Natural killer cell (primary cell): Measurements from ENCODE around the gene NUDCD2. TPM values are rescaled to one million over a fixed set of nuclear protein-coding genes. Genes with fewer than 3 reads are reported as not detected.
A peak's percentile ranks its signal among the peaks of the same experiment; 100 is the strongest.
"Not testable (repeated sequence)": the region's sequence is repeated elsewhere in the genome, so short reads cannot be mapped to it uniquely, and the experiment has no call there.

Experiments used
- ATAC-seq, 3 donors: fragments of 150-1000 bp in 2 of 3; fragments of 200-7000 bp in 1 of 3; cut with Tn5 transposase; 1 replicate in 1 of 3; 2 replicates in 2 of 3; pipeline ENCODE4 v1.10.0; 2021; ENCODE audit warnings: mild to moderate bottlenecking in 2 of 3, moderate library complexity in 2 of 3
- DNase-seq, 2 donors: peaks; one replicate each; pipeline versions ENCODE4 v3.0.0 to v3.0.0-alpha.2; 2013 to 2021; ENCODE audit warnings: mixed read lengths in 1 of 2
- H3K27ac ChIP-seq: one replicate; pipeline ENCODE4 v1.5.1; 2013; ENCODE audit warnings: mild to moderate bottlenecking, low read length
- H3K27me3 ChIP-seq: one replicate; pipeline ENCODE4 v1.6.1; 2013; ENCODE audit warnings: low read length; ENCODE audit not compliant: control insufficient read depth, insufficient read depth
- H3K36me3 ChIP-seq: one replicate; pipeline ENCODE4 v1.6.1; 2013; ENCODE audit warnings: low read length; ENCODE audit not compliant: control insufficient read depth, insufficient read depth
- H3K4me1 ChIP-seq: one replicate; pipeline ENCODE4 v1.6.1; 2013; ENCODE audit warnings: low read length; ENCODE audit not compliant: control insufficient read depth, insufficient read depth
- H3K4me3 ChIP-seq: one replicate; pipeline ENCODE4 v1.5.1; 2013; ENCODE audit warnings: low read length
- H3K9me3 ChIP-seq: one replicate; pipeline ENCODE4 v1.6.1; 2013; ENCODE audit warnings: low read length; ENCODE audit not compliant: control insufficient read depth, insufficient read depth
- H3K27ac Mint-ChIP-seq, 2 donors: one replicate each; pipeline ENCODE4 v1.8.0; 2022; ENCODE audit warnings: mild to moderate bottlenecking in 2 of 2, mixed read lengths in 2 of 2, moderate library complexity in 1 of 2
- H3K27me3 Mint-ChIP-seq, 2 donors: one replicate each; pipeline ENCODE4 v1.8.0; 2022; ENCODE audit warnings: low read depth in 2 of 2, mixed read lengths in 2 of 2
- H3K36me3 Mint-ChIP-seq: one replicate; pipeline ENCODE4 v1.8.0; 2022; ENCODE audit warnings: mixed read lengths
- H3K4me1 Mint-ChIP-seq, 2 donors: one replicate each; pipeline ENCODE4 v1.8.0; 2022; ENCODE audit warnings: mixed read lengths in 2 of 2
- H3K4me3 Mint-ChIP-seq: one replicate; pipeline ENCODE4 v1.8.0; 2022; ENCODE audit warnings: mild to moderate bottlenecking, moderate library complexity, mixed read lengths
- H3K9me3 Mint-ChIP-seq, 2 donors: one replicate each; pipeline ENCODE4 v1.8.0; 2022; ENCODE audit warnings: mixed read lengths in 2 of 2
- CTCF ChIP-seq: fragments of 200-600 bp; IDR thresholded peaks from one replicate; pipeline ENCODE4 v1.8.0; 2022; ENCODE audit warnings: antibody characterized with exemption
- WGBS: methylation state at CpG from one replicate; pipeline ENCODE4 v1.1.7; 2013; ENCODE audit warnings: missing lambda C conversion rate; ENCODE audit not compliant: insufficient coverage; 5-methylcytosine and 5-hydroxymethylcytosine counted together
- intact Hi-C: fragments of 100-400 bp; cut with micrococcal nuclease; formaldehyde crosslinking; loops from one replicate; pipeline ENCODE4 v1.14.2; 2022
- total RNA-seq, 4 donors: library from RNA; stranded (reverse); fragments of 120-200 nt in 1 of 4; gene quantifications; one replicate each; pipeline versions ENCODE4 v1.2.3 to v1.2.4, GENCODE V29; 2013 to 2022

The NUDCD2 gene
- total RNA-seq, 3 donors from 2014 or later (not counting 1 experiment from before 2014, with no cell fraction given) = 13.2 to 24.7 (median 21.7) TPM

- ATAC-seq (no peak), DNase-seq (no peak)
- Histone ChIP-seq H3K9me3 (no peaks in the 10 kb centered on the region), H3K27me3 (no peaks in the 10 kb centered on the region), H3K4me3 (peak overlapping the region; percentile 86), H3K36me3 (peaks cover 9% of the 10 kb centered on the region), H3K4me1 (peaks cover 20% of the 10 kb centered on the region), H3K27ac (peak overlapping the region; percentile 95)
- Mint-ChIP-seq H3K27ac (peak overlapping the region; percentile 98), H3K27me3 (no peaks in the 10 kb centered on the region), H3K9me3 (no peaks in the 10 kb centered on the region), H3K4me3 (peak overlapping the region; percentile 98), H3K36me3 (peaks cover 7% of the 10 kb centered on the region), H3K4me1 (peaks cover 28 to 40% of the 10 kb centered on the region in 2 donors)
- WGBS = no CpG with 5 or more reads among the region's 6 CpGs
- intact Hi-C loops = no loop called here
- TF ChIP-seq CTCF = no peak
Observed at GRCh38 chr5:163458778-163459385, 1.0 kb downstream of the NUDCD2 start.

- Histone ChIP-seq H3K36me3 (peaks cover 19% of the 10 kb centered on the region), H3K4me3 (no peak overlapping the region), H3K27ac (no peak overlapping the region), H3K9me3 (no peaks in the 10 kb centered on the region), H3K4me1 (peaks cover 17% of the 10 kb centered on the region), H3K27me3 (no peaks in the 10 kb centered on the region)
- Mint-ChIP-seq H3K36me3 (peaks cover 7% of the 10 kb centered on the region), H3K27me3 (no peaks in the 10 kb centered on the region), H3K4me3 (no peak overlapping the region), H3K9me3 (no peaks in the 10 kb centered on the region), H3K4me1 (peaks cover 21 to 33% of the 10 kb centered on the region in 2 donors), H3K27ac (no peak overlapping the region)
- intact Hi-C loops = no loop called here
- WGBS = 94% methylated on average over 7 of the region's 7 CpGs
- ATAC-seq (no peak), DNase-seq (no peak)
- no peak for TF ChIP-seq CTCF
Observed at GRCh38 chr5:163456840-163457239, 3.1 kb downstream of the NUDCD2 start.

GRCh38 chr5:163456029-163456589 lies 3.8 kb downstream of the NUDCD2 start:
- intact Hi-C loops = no loop called here
- Mint-ChIP-seq H3K4me3 (peak overlapping the region; percentile 28), H3K27me3 (no peaks in the 10 kb centered on the region), H3K4me1 (peaks cover 15 to 26% of the 10 kb centered on the region in 2 donors), H3K36me3 (peaks cover 7% of the 10 kb centered on the region), H3K27ac (no peak overlapping the region), H3K9me3 (no peaks in the 10 kb centered on the region)
- no peak for TF ChIP-seq CTCF
- no peak overlapping the region for H3K27ac ChIP-seq
- WGBS = 100% methylated on average over 1 of the region's 2 CpGs
- H3K27me3 ChIP-seq = no peaks in the 10 kb centered on the region
- no peak overlapping the region for H3K4me3 ChIP-seq
- no peak for ATAC-seq
- H3K9me3 ChIP-seq = no peaks in the 10 kb centered on the region
- peaks cover 20% of the 10 kb centered on the region for H3K36me3 ChIP-seq
- H3K4me1 ChIP-seq = peaks cover 14% of the 10 kb centered on the region
- no peak for DNase-seq

- intact Hi-C loops, H3K4me3 Mint-ChIP-seq, DNase-seq, H3K27me3 ChIP-seq, H3K36me3 Mint-ChIP-seq, ATAC-seq, H3K4me1 ChIP-seq, H3K27ac Mint-ChIP-seq, H3K27me3 Mint-ChIP-seq, H3K27ac ChIP-seq, H3K9me3 Mint-ChIP-seq, H3K4me3 ChIP-seq, H3K9me3 ChIP-seq: not testable (repeated sequence)
- peaks cover 15 to 20% of the 10 kb centered on the region in 2 donors for H3K4me1 Mint-ChIP-seq
- WGBS = 94% methylated on average over 15 of the region's 17 CpGs
- peaks cover 22% of the 10 kb centered on the region for H3K36me3 ChIP-seq
Observed at GRCh38 chr5:163455406-163455805, 4.5 kb downstream of the NUDCD2 start.
